Fibroblast of villous mesenchyme (primary cell): ENCODE data around the gene MYO1D. TPM values are rescaled to one million over a fixed set of nuclear protein-coding genes. Genes with fewer than 3 reads are reported as not detected.

Experiments used
- DNase-seq: peaks from one replicate; pipeline ENCODE4 v3.0.0-alpha.2; 2010; ENCODE audit warnings: low read depth
- H3K4me3 ChIP-seq: 2 replicates; pipeline ENCODE4 v1.5.1; 2011; ENCODE audit warnings: low read depth, mild to moderate bottlenecking, low read length
- CTCF ChIP-seq: IDR thresholded peaks from 2 replicates; pipeline ENCODE4 v1.5.1; 2012; ENCODE audit warnings: low read depth, mild to moderate bottlenecking, low read length; ENCODE audit not compliant: insufficient read depth
- total RNA-seq: library from RNA; depleted of rRNA; stranded (reverse); fragments of >200 nt; gene quantifications from 2 replicates; pipeline ENCODE4 v1.2.3, GENCODE V29; 2012

MYO1D gene
- total RNA-seq, 1 donor, result 19.0 TPM

DNA sequence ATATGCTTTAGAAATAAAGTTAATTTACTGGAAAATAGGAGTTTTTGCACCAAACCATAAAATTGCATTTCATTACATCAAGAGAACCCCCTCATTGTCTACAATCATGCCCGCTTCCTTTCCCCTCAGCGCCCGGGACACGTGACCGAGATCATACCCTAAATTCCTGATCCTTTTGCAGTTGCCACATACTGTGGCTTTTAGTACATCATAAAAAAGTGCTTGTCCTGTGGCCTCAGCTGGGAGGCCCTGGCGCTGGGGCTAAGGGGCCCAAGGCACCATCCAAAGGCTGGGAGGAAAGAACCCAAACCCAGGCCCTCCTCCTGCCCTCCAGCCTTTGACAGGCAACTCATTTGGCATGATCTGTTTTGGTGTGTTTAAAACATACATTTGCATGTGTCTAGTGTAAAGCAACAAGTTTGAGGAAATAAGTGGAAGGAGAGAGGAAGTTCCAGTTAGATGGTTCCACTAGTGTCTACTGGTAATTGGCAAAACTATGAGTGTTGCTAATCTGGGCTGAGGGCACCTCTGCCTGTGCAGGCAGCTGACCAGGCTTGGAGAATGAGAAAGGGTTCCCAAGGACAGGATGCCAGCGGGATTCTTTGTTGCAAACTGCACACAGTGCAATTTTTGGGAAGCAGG lies 384.2 kb downstream of the MYO1D start:
- no peak overlapping the region for H3K4me3 ChIP-seq
- TF ChIP-seq CTCF, result no peak
- no peak for DNase-seq

- H3K4me3 ChIP-seq, result no peak overlapping the region
- TF ChIP-seq CTCF, result no peak
- no peak for DNase-seq
Observed at GRCh38 chr17:32492264-32492589, 384.7 kb downstream of the MYO1D start.

- TF ChIP-seq CTCF, result no peak
- no peak for DNase-seq
Observed at GRCh38 chr17:32491371-32492263, 385.3 kb downstream of the MYO1D start.

DNA sequence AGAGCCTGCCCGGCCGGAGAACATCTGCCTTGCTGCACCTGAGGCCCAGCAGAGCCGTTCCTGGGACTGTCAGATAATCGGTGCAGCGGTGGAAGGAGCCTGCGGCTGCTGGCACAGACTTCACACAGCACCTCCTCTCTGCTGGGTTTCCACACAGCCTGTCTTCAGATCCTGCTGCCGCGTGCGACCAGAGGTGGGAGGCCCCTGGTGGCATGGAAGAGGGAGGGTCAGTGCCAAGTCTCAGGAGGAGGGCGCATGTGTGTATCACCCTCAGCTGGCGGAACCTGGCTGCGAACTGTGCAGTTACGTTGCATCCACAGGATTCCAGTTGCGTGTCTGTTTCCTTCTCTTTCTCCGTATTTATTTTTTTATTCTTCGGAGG lies 386.8 kb downstream of the MYO1D start:
- H3K4me3 ChIP-seq, result no peak overlapping the region
- no peak for DNase-seq
- no peak for TF ChIP-seq CTCF

More at GRCh38 chr17:32491371-32492263, 385.3 kb downstream of the MYO1D start:
- H3K4me3 ChIP-seq, result no peak overlapping the region

DNA sequence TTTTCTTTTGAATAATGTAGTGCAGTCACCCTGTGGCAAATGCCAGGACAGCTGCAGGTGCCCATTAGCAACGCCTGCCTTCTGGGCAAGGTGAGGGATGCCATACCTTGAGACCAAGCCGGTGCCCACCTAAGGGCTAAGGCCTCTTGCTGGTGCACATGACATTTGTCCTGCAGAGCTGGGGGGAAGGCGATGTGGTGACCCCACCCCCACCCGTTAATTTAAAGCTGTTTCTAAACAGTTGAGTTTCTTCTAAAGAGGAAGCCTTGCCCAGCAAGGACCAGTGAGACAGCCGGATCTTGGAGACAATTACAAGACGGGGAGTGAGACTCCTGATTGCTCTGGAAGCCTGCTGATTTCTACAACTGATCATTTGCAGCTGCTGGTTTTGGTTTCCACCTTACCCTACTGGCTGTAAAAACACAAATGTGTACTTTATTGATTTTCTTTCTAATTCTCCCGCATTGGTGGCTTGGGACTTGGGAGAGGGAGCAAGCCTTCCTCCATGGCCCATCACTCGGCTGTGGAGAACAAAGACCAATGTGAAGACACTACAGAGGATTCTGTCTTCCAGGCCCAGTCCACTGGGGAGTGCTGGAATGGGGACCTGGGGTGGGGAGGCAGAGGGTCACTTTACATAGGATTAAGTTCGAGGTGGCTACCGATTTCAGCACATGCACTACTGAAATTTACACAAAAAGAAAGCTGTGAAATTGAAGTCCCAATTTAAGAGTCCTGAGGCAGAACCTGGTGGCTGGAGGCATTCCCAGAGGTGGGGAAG lies 387.4 kb downstream of the MYO1D start:
- TF ChIP-seq CTCF, result no peak
- H3K4me3 ChIP-seq, result no peak overlapping the region
- DNase-seq, result no peak

DNA sequence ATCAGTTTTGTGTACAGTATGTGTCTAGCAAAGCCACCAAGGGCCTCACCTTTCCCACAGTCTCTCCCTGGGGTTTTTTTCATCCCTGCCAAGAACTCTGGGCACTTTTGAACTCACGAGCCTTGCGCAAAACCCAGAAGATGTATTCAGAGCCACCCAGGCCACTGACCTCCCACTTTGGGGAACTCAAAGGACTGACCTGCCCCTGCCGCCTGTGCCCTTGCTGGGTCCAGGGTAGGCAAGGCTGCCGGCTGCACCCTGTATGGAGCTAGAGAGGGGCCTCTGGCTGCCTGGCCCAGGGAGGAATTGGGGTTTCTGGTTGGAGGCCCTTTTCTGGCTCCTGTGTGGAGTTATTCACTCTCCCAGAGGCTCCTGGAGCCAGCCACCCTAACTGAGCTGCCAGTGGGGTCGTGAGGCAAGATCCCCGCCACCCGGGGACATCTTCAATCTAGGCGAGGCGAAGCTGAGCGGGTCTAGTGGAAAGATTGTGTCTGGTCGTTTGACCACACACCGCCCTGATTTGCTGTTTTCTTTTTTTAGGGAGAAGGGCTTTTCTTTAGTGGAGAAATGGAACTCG lies 388.2 kb downstream of the MYO1D start:
- H3K4me3 ChIP-seq, result no peak overlapping the region
- no peak for DNase-seq
- TF ChIP-seq CTCF, result no peak
